ENCODE measurements around the gene FMNL2.

- no peak for TF ChIP-seq EZH2phosphoT487 (IDR thresholded peaks at IDR 0.05; ENCODE audit: insufficient read depth, low read depth)
- no peak for TF ChIP-seq EZH2 (IDR thresholded peaks at IDR 0.05; ENCODE audit: insufficient read depth, poor library complexity, severe bottlenecking)
Measured at GRCh38 chr2:152418688-152419087, 83.7 kb downstream of the FMNL2 start.
